GM19099 (cell line): ENCODE data around the gene PTGFRN.

Experiments
- POLR2A ChIP-seq: IDR thresholded peaks from 3 replicates; pipeline ENCODE4 v1.6.1; 2011; ENCODE audit warnings: low read depth; ENCODE audit not compliant: insufficient read length; ENCODE audit errors: extremely low read depth

Gene PTGFRN

GRCh38 chr1:116966791-116967190 is 57.1 kb downstream of the PTGFRN start:
- TF ChIP-seq POLR2A: no peak

GRCh38 chr1:116968724-116969123 is 59.0 kb downstream of the PTGFRN start:
- TF ChIP-seq POLR2A: no peak

- TF ChIP-seq POLR2A: no peak
Observed at GRCh38 chr1:116971258-116971860, 61.6 kb downstream of the PTGFRN start.

- no peak for TF ChIP-seq POLR2A
Observed at GRCh38 chr1:116971965-116972673, 62.4 kb downstream of the PTGFRN start.

- TF ChIP-seq POLR2A: no peak
Observed at GRCh38 chr1:116972674-116973030, 62.9 kb downstream of the PTGFRN start.

GRCh38 chr1:116981521-116982037 is 71.9 kb downstream of the PTGFRN start:
- no peak for TF ChIP-seq POLR2A

- TF ChIP-seq POLR2A: no peak
Observed at GRCh38 chr1:116982319-116983004, 72.7 kb downstream of the PTGFRN start.

GRCh38 chr1:116983112-116983511 is 73.4 kb downstream of the PTGFRN start:
- no peak for TF ChIP-seq POLR2A

- no peak for TF ChIP-seq POLR2A
Observed at GRCh38 chr1:116983678-116984077, 74.0 kb downstream of the PTGFRN start.

- no peak for TF ChIP-seq POLR2A
Observed at GRCh38 chr1:116984406-116985160, 74.9 kb downstream of the PTGFRN start.

- TF ChIP-seq POLR2A: no peak
Observed at GRCh38 chr1:116986421-116987255, 76.9 kb downstream of the PTGFRN start.

- TF ChIP-seq POLR2A: no peak
Observed at GRCh38 chr1:116987256-116987555, 77.5 kb downstream of the PTGFRN start.

GRCh38 chr1:116988248-116988647 is 78.5 kb downstream of the PTGFRN start:
- no peak for TF ChIP-seq POLR2A

GRCh38 chr1:116988908-116989307 is 79.2 kb downstream of the PTGFRN start:
- no peak for TF ChIP-seq POLR2A

GRCh38 chr1:116989835-116990234 is 80.1 kb downstream of the PTGFRN start:
- no peak for TF ChIP-seq POLR2A

GRCh38 chr1:116990612-116991151 is 81.0 kb downstream of the PTGFRN start:
- TF ChIP-seq POLR2A: no peak
